ENCODE measurements around the gene LHFPL3. TPM values are rescaled to one million over a fixed set of nuclear protein-coding genes. Genes with fewer than 3 reads are reported as not detected.

Gene LHFPL3
- total and polyA plus RNA-seq, 2 experiments from 2014 or later: 0.24 TPM; not detected in 1

DNA sequence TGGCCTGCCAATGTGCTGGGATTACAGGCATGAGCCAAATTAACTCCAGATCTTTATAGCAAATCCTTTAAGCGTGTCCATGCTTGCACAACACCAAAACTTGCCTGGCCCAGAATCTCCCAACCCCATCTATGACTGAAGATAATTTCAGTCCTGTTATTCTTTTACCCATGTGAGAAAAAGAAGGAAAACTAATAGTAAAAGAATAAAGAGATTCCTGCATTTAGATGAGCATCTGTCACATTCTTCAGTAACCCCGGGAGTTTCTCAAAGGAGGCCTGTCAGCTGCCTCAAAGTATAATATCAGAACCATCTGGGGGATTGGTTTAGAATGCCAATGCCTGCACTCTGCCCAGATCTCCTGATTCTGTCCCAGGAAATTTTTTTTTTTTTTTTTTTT, 527.5 kb downstream of the LHFPL3 start:
- ATAC-seq (no peak), DNase-seq (ENCODE audit: low spot score) (no peak)
- Histone ChIP-seq H3K27me3 (ENCODE audit: insufficient read depth) (no peaks in the 10 kb centered on the region), H3K27ac (ENCODE audit: low read depth) (no peak overlapping the region), H2AFZ (no peak overlapping the region), H3K4me1 (ENCODE audit: insufficient read depth) (no peaks in the 10 kb centered on the region), H3F3A (replicated peaks; ENCODE audit: low read depth) (no peaks in the 10 kb centered on the region), H3K36me3 (ENCODE audit: insufficient read depth) (no peaks in the 10 kb centered on the region), H3K4me3 (no peak overlapping the region), H3K79me2 (replicated peaks; ENCODE audit: insufficient read depth) (no peaks in the 10 kb centered on the region), H3K4me2 (no peak overlapping the region), H4K20me1 (replicated peaks; ENCODE audit: insufficient read depth) (no peaks in the 10 kb centered on the region), H3K9me2 (ENCODE audit: insufficient read depth) (no peaks in the 10 kb centered on the region)
- H3K4me1 Mint-ChIP-seq: peaks cover 2% of the 10 kb centered on the region; the same call in 2 of the 3 replicates
- H3K36me3 Mint-ChIP-seq (ENCODE audit: low read depth): no peaks in the 10 kb centered on the region
- TF ChIP-seq, protein P1, sequence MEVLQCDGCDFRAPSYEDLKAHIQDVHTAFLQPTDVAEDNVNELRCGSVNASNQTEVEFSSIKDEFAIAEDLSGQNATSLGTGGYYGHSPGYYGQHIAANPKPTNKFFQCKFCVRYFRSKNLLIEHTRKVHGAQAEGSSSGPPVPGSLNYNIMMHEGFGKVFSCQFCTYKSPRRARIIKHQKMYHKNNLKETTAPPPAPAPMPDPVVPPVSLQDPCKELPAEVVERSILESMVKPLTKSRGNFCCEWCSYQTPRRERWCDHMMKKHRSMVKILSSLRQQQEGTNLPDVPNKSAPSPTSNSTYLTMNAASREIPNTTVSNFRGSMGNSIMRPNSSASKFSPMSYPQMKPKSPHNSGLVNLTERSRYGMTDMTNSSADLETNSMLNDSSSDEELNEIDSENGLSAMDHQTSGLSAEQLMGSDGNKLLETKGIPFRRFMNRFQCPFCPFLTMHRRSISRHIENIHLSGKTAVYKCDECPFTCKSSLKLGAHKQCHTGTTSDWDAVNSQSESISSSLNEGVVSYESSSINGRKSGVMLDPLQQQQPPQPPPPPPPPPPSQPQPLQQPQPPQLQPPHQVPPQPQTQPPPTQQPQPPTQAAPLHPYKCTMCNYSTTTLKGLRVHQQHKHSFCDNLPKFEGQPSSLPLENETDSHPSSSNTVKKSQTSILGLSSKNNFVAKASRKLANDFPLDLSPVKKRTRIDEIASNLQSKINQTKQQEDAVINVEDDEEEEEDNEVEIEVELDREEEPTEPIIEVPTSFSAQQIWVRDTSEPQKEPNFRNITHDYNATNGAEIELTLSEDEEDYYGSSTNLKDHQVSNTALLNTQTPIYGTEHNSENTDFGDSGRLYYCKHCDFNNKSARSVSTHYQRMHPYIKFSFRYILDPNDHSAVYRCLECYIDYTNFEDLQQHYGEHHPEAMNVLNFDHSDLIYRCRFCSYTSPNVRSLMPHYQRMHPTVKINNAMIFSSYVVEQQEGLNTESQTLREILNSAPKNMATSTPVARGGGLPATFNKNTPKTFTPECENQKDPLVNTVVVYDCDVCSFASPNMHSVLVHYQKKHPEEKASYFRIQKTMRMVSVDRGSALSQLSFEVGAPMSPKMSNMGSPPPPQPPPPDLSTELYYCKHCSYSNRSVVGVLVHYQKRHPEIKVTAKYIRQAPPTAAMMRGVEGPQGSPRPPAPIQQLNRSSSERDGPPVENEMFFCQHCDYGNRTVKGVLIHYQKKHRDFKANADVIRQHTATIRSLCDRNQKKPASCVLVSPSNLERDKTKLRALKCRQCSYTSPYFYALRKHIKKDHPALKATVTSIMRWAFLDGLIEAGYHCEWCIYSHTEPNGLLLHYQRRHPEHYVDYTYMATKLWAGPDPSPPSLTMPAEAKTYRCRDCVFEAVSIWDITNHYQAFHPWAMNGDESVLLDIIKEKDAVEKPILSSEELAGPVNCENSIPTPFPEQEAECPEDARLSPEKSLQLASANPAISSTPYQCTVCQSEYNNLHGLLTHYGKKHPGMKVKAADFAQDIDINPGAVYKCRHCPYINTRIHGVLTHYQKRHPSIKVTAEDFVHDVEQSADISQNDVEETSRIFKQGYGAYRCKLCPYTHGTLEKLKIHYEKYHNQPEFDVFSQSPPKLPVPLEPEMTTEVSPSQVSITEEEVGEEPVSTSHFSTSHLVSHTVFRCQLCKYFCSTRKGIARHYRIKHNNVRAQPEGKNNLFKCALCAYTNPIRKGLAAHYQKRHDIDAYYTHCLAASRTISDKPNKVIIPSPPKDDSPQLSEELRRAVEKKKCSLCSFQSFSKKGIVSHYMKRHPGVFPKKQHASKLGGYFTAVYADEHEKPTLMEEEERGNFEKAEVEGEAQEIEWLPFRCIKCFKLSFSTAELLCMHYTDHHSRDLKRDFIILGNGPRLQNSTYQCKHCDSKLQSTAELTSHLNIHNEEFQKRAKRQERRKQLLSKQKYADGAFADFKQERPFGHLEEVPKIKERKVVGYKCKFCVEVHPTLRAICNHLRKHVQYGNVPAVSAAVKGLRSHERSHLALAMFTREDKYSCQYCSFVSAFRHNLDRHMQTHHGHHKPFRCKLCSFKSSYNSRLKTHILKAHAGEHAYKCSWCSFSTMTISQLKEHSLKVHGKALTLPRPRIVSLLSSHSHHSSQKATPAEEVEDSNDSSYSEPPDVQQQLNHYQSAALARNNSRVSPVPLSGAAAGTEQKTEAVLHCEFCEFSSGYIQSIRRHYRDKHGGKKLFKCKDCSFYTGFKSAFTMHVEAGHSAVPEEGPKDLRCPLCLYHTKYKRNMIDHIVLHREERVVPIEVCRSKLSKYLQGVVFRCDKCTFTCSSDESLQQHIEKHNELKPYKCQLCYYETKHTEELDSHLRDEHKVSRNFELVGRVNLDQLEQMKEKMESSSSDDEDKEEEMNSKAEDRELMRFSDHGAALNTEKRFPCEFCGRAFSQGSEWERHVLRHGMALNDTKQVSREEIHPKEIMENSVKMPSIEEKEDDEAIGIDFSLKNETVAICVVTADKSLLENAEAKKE (CRISPR knock-in tag; IDR thresholded peaks at IDR 0.05): no peak
- TF ChIP-seq POLR2AphosphoS5 (IDR thresholded peaks at IDR 0.05; ENCODE audit: low read depth) (no peak), ZNF114 (CRISPR knock-in tag; IDR thresholded peaks at IDR 0.05) (no peak), JUNB (IDR thresholded peaks at IDR 0.05; ENCODE audit: unreplicated experiment) (no peak), ZNF331 (CRISPR knock-in tag; IDR thresholded peaks at IDR 0.05; ENCODE audit: low read depth) (no peak), STAT1 (IDR thresholded peaks at IDR 0.05; ENCODE audit: unreplicated experiment) (no peak), CREB1 (CRISPR knock-in tag; IDR thresholded peaks at IDR 0.05; ENCODE audit: low read depth) (no peak), NANOG (IDR thresholded peaks at IDR 0.05; ENCODE audit: borderline replicate concordance) (no peak), EZH2 (IDR thresholded peaks at IDR 0.05; ENCODE audit: low read depth, unreplicated experiment) (no peak)
- TF ChIP-seq, protein P2, sequence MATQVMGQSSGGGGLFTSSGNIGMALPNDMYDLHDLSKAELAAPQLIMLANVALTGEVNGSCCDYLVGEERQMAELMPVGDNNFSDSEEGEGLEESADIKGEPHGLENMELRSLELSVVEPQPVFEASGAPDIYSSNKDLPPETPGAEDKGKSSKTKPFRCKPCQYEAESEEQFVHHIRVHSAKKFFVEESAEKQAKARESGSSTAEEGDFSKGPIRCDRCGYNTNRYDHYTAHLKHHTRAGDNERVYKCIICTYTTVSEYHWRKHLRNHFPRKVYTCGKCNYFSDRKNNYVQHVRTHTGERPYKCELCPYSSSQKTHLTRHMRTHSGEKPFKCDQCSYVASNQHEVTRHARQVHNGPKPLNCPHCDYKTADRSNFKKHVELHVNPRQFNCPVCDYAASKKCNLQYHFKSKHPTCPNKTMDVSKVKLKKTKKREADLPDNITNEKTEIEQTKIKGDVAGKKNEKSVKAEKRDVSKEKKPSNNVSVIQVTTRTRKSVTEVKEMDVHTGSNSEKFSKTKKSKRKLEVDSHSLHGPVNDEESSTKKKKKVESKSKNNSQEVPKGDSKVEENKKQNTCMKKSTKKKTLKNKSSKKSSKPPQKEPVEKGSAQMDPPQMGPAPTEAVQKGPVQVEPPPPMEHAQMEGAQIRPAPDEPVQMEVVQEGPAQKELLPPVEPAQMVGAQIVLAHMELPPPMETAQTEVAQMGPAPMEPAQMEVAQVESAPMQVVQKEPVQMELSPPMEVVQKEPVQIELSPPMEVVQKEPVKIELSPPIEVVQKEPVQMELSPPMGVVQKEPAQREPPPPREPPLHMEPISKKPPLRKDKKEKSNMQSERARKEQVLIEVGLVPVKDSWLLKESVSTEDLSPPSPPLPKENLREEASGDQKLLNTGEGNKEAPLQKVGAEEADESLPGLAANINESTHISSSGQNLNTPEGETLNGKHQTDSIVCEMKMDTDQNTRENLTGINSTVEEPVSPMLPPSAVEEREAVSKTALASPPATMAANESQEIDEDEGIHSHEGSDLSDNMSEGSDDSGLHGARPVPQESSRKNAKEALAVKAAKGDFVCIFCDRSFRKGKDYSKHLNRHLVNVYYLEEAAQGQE (IDR thresholded peaks at IDR 0.05; ENCODE audit: unreplicated experiment): no peak
- no peak overlapping the region for H3K27ac Mint-ChIP-seq
- no peaks in the 10 kb centered on the region for H3K27me3 Mint-ChIP-seq (ENCODE audit: insufficient read depth, low read depth, poor library complexity)
- H3K4me3 Mint-ChIP-seq: no peak overlapping the region
- H3K9me3 Mint-ChIP-seq: no peaks in the 10 kb centered on the region
